OCI-LY3 (cell line): ENCODE measurements around the gene AANAT.

Experiments
- CTCF ChIP-seq: fragments of 200-600, 300-600 bp; sonication (generic); IDR thresholded peaks from 2 replicates; pipeline ENCODE4 v1.5.1; 2014; ENCODE audit warnings: antibody characterized with exemption, low read length, low read depth
- EZH2phosphoT487 ChIP-seq: fragments of 200-600 bp; shearing (Covaris generic); IDR thresholded peaks from 2 replicates; pipeline ENCODE4 v1.6.1; 2018; ENCODE audit warnings: antibody characterized with exemption, mixed run types, low read depth

DNA sequence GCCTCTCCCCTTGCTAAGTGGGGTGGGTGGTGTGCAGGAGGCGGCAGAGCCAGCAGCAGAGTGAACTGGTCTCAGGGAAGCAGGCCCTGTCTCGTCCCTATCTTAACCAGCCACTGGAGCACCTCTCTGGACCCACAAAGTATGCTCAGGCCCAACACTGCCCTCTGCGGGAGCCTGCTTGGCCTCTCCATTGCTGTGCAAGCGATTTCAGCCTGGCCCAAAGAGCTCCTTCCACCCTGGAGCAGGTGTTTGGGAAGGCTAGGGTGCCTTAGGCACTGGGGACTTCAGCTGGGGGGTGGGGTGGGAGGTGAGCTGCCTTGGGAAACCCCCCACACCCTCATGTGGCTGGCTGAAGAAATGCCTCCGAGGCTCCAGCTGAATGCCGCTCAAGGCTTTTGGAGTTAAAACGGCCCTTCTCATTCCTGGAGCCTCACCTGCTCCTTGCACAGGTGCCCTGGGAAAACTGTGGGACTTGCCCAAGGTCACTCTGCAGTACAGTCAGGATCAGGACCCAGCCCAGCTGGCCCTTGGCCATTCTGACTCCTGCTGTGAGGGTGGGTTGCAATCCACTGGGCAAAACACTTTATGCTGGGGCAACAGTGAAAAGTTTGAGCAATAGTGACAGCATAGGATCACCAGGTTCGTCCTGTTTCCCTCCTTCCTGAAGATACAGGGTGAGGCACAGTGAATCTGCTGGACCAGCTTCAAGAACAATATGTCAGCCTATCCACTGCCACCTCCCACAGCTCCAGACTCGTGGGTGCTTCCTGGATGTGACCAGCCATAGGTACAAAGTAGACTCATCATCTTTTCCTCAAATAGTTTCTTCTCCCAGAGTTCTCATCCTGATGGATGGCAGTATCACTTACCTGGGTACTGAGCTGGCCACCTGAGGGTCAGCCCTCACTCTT lies 8.6 kb upstream of the AANAT start:
- TF ChIP-seq CTCF: peak; percentile 62
- TF ChIP-seq EZH2phosphoT487: no peak
